Mononuclear cell (primary cell): ENCODE measurements around the gene MRPL51. TPM values are rescaled to one million over a fixed set of nuclear protein-coding genes. Genes with fewer than 3 reads are reported as not detected.
"Not testable (repeated sequence)": the region's sequence is repeated elsewhere in the genome, so short reads cannot be mapped to it uniquely, and the experiment has no call there.

Experiments used
- H3K27me3 ChIP-seq: 2 replicates; pipeline ENCODE4 v1.6.0; 2011; ENCODE audit warnings: low read length, control low read depth; ENCODE audit not compliant: insufficient read depth
- H3K4me1 ChIP-seq: 2 replicates; pipeline ENCODE4 v1.5.1; 2011; ENCODE audit warnings: mild to moderate bottlenecking, low read length, control low read depth; ENCODE audit not compliant: insufficient read depth
- H3K4me3 ChIP-seq: 2 replicates; pipeline ENCODE4 v1.5.1; 2011; ENCODE audit warnings: mild to moderate bottlenecking, low read length, moderate library complexity
- H3K9me3 ChIP-seq: 2 replicates; pipeline ENCODE4 v1.5.1; 2011; ENCODE audit warnings: low read depth, mild to moderate bottlenecking, control low read depth, low read length
- total RNA-seq: library from RNA; depleted of rRNA; stranded (reverse); fragments of >200 nt; gene quantifications from one replicate; pipeline ENCODE4 v1.2.3, GENCODE V29; 2012

MRPL51 gene
- total RNA-seq, 1 donor = 14.7 TPM

DNA sequence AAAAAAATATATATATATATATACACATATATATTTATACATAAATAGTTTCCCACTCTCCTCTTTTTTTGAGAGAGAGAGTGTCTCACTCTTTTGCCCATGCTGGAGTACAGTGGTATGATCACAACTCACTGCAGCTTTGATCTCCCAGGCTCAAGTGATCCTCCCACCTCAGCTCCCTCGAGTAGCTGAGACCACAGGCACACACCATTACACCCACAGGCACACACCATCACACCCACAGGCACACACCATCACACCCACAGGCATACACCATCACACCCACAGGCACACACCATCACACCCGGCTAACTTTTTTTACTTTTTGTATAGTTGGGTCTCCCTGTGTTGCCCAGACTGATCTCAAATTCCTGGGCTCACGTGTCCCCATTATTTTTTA, 27.1 kb upstream of the MRPL51 start:
- Histone ChIP-seq H3K4me1 (no peaks in the 10 kb centered on the region), H3K9me3 (no peaks in the 10 kb centered on the region), H3K27me3 (no peaks in the 10 kb centered on the region), H3K4me3 (no peak overlapping the region)

DNA sequence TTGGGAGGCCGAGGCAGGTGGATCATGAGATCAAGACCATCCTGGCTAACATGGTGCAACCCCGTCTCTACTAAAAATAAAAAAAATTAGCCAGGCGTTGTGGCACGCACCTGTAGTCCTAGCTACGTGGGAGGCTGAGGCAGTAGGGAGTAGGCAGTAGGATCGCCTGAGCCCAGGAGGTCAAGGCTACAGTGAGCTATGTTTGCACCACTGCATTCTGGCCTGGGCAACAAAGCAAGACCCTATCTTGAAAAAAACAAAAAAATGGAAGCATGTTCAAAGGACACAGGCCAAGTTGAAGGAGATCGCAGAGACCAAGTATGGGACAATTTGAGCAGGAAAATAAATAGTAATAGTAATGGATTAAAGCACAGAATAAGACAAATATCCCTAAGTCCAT, 15.0 kb upstream of the MRPL51 start:
- Histone ChIP-seq H3K4me1 (no peaks in the 10 kb centered on the region), H3K27me3 (no peaks in the 10 kb centered on the region), H3K9me3 (no peaks in the 10 kb centered on the region), H3K4me3 (no peak overlapping the region)

DNA sequence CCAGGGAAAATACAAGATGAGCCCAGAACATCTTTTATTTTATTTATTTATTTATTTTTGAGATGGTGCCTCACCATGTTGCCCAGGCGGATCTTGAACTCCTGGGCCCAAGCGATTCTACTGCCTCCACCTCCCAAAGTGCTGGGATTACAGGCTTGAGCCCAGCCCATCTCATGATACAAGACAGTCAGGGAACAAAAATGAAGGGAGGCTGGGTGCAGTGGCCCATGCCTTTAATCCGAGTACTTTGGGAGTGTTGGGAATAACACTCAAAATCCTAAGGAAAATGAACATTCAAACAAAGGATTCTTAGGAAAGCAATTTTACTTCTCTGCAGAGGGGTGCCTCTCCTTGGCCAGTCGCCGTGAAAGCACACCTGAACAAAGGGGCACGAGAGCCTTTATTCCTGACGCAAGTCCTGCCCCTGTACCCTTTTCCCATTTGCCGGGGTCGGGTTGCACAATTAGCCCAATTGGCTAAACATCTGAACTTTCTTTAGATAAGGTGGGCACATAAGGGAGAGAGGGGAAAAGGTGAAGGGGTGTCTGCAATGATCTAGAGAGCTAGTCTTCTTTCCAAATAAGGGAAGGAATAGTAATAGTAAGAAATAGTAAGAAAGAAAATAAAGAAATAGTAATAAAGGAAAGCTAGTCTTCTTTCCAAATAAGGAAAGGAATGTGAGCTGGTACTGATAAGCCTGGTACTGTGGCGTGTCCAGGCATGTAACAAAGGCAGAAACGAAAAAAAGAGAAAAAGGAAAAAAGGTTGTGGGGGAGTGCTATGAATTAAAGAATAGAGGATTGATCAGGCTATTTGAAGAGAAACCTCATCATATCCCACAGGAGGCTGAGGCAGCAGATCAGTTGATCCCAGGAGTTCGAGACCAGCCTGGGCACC, 14.3 kb upstream of the MRPL51 start:
- Histone ChIP-seq H3K9me3 (no peaks in the 10 kb centered on the region), H3K4me1 (no peaks in the 10 kb centered on the region), H3K4me3 (no peak overlapping the region), H3K27me3 (no peaks in the 10 kb centered on the region)

DNA sequence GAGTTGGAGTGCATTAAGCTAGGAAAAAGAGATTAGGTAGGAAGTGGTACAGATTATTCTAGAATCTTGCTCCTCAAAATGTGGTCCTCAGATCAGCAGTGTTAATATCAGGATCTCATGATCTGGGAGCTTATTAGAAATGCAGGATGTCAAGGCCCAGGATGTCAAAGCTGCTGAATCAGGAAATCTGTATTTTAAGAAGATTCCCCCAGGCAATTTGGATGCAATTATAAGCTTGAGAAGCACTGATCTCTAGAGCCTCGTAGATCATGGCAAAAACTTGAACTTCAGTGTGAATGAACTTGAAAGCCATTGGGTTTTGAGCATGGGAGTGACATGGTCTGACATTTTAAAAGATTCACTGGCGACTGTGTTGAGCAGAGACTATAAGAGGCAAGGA, 7.4 kb upstream of the MRPL51 start:
- Histone ChIP-seq H3K4me1 (peaks cover 14% of the 10 kb centered on the region), H3K4me3 (no peak overlapping the region), H3K9me3 (no peaks in the 10 kb centered on the region), H3K27me3 (no peaks in the 10 kb centered on the region)

DNA sequence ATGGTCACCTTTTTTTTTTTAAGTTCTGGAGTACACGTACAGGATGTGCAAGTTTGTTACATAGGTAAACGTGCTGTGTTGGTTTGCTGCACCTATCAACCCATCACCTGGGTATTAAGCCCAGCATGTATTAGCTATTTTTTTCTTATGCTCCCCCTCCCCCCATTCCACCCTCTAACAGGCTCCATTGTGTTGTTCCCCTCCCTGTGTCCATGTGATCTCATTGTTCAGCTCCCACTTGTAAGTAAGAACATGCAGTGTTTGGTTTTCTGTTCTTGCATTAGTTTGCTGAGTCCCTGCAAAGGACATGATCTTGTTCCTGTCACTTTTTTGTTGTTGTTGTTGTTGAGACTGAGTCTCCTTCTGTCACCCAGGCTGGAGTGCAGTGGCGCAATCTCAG, 4.2 kb upstream of the MRPL51 start:
- H3K4me1 ChIP-seq = peaks cover 33% of the 10 kb centered on the region
- H3K4me3 ChIP-seq, H3K27me3 ChIP-seq, H3K9me3 ChIP-seq: not testable (repeated sequence)

DNA sequence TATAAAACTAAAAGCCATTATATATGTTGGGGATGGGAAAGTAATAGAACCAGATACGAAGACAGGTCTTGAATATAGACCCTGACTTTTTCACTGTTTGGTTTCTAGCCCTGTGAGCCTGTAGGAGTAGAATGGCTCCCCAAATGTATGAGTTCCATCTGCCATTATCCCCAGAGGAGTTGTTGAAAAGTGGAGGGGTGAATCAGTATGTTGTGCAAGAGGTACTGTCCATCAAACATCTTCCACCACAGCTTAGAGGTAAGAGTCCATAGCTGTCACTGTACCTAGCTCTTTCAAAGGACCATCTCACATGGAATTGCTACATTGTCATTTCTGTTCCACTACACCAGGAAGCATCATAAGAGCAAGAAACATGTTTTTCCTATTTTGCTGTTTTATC, 1.9 kb upstream of the MRPL51 start:
- Histone ChIP-seq H3K4me1 (peaks cover 35% of the 10 kb centered on the region), H3K4me3 (no peak overlapping the region), H3K9me3 (no peaks in the 10 kb centered on the region)

DNA sequence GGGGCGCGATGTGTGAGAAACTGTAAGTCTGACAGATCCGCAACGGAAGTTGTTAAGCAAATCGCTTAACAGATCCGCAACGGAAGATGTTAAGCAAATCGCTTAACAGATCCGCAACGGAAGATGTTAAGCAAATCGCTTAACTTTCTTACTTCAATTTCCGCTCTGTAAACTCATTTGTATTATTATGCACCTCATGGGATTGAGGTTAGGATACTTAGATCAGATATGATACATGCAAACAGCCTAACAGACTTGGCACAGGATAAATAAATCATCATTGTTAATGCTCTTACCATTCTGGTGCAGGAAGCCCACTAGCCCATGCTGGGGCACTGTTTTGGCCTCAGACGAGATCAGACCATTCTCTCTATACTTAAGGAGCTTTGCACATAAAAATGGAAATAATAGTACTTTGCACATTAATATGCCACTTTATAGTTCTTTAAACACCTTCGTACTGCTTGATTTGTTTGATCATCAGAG, 1.2 kb upstream of the MRPL51 start:
- H3K4me3 ChIP-seq = peak overlapping the region; percentile 88
- H3K27me3 ChIP-seq = no peaks in the 10 kb centered on the region
- peaks cover 35% of the 10 kb centered on the region for H3K4me1 ChIP-seq
- no peaks in the 10 kb centered on the region for H3K9me3 ChIP-seq

More for the DNA sequence above, 1.9 kb upstream of the MRPL51 start:
- H3K27me3 ChIP-seq = no peaks in the 10 kb centered on the region

DNA sequence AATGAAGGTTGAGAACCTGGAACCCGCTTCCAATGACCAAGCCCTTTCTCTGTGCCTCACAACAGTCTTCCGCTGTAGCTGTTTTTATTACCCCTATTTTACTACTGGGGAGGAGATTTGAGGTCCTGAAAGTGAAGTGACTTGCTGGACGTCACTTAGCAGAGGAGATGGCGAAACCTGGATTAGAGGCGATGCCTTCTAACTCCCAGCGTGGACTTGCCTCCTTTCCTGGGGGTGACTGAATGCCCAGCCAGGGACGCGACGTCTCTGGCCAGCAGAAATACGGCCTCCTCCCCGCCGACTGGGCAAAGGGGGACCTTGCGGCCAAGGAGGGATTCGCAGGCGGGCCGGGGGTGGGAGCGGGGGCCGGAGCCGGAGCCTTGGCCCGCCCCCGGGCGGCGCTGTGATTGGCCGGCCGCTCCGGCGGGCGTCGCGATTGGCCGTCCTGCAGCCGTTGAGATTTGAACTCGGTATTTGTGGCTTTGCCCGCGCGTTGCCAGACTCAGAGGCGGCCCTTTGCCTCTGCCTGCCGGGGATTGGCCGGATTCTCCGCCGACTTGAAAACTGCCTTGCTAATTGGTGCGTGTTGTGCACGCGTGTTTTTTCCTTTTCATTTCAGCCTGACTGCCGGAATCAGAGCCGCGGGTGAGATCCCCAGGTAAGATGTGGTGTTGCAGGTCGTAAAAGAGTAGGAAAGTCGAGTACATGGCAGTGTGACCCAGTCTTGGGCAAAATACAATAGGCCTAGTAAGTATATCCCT, 615 bp upstream of the MRPL51 start, which contains the start of gene NCAPD2:
TSS of gene NCAPD2 (plus strand) at position 606 of the 761 bp plus-strand sequence. CDS start 997 bp downstream, outside the sequence.
- no peaks in the 10 kb centered on the region for H3K9me3 ChIP-seq
- H3K4me1 ChIP-seq = peaks cover 35% of the 10 kb centered on the region
- H3K4me3 ChIP-seq = peak within 1 kb of the TSS; percentile 88
- H3K27me3 ChIP-seq = no peaks in the 10 kb centered on the region

DNA sequence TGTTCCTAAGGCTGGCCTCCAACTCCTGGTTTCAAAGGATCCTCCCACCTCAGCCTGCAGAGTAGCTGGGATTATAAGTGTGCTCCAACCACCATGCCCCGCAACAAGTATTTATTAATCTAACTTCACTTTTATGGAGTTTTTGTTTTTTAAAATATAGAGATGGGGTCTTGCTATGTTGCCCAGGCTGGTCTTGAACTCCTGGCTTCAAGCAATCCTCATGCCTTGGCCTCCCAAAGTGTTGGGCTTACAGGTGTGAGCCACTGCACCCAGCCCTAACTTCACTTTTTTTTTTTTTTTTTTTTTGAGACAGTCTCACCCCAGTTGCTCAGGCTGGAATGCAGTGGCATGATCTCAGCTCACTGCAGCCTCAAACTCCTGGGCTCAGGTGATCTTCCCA, 2.4 kb downstream of the MRPL51 start:
- H3K9me3 ChIP-seq, H3K4me3 ChIP-seq, H3K27me3 ChIP-seq: not testable (repeated sequence)
- peaks cover 23% of the 10 kb centered on the region for H3K4me1 ChIP-seq

DNA sequence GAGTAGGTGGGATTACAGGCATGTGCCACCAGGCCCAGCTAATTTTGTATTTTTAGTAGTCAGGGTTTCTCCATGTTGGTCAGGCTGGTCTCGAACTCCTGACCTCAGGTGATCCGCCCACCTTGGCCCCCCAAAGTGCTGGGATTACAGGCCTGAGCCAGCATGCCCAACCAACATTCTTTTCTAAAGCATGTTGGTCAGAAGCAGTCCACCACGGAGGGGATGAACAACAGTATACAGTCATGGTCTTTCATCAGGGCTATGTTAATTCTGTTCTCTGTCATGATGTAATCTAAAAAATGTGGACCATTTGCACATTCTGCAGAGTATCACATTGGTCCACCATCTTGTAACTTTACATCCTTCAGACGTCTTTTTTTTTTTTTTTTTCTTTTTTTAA, 3.6 kb downstream of the MRPL51 start:
- H3K9me3 ChIP-seq = no peaks in the 10 kb centered on the region
- H3K27me3 ChIP-seq = no peaks in the 10 kb centered on the region
- peaks cover 11% of the 10 kb centered on the region for H3K4me1 ChIP-seq
- H3K4me3 ChIP-seq = no peak overlapping the region

DNA sequence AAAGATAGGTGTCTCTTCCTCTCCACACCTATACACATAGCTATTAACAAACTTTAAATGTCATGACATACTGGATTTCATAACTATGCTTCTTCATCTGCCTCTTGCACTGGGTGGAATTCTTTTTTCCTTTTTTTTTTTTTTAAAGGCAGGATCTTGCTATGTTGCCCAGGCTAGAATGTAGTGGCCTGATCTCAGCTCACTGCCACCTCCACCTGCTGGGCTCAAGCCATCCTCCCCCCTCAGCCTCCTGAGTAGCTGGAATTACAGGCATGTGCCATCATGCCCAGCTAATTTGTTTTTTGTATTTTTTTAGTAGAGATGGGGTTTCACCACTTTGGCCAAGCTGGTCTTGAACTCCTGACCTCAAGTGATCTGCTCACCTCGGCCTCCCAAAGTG, 4.8 kb downstream of the MRPL51 start:
- H3K4me3 ChIP-seq = no peak overlapping the region
- no peaks in the 10 kb centered on the region for H3K27me3 ChIP-seq
- peaks cover 8% of the 10 kb centered on the region for H3K4me1 ChIP-seq
- no peaks in the 10 kb centered on the region for H3K9me3 ChIP-seq

DNA sequence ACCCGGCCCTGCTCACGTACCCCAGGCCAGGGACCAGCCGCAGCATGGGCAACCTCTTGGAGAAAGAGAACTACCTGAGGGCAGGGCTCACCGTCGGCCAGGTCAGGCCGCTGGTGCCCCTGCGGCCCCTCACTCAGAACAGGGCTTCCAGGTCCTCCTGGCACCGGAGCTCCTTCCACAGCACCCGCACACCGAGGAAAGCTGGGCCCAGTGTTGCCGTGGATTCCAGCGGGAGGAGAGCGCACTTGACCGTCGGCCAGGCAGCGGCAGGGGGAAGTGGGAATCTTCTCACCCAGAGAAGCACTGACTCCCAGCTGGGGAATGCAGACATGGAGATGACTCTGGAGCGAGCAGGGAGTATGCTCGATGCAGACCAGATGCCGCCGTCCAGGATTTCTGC, 14.6 kb downstream of the MRPL51 start:
- no peaks in the 10 kb centered on the region for H3K4me1 ChIP-seq

DNA sequence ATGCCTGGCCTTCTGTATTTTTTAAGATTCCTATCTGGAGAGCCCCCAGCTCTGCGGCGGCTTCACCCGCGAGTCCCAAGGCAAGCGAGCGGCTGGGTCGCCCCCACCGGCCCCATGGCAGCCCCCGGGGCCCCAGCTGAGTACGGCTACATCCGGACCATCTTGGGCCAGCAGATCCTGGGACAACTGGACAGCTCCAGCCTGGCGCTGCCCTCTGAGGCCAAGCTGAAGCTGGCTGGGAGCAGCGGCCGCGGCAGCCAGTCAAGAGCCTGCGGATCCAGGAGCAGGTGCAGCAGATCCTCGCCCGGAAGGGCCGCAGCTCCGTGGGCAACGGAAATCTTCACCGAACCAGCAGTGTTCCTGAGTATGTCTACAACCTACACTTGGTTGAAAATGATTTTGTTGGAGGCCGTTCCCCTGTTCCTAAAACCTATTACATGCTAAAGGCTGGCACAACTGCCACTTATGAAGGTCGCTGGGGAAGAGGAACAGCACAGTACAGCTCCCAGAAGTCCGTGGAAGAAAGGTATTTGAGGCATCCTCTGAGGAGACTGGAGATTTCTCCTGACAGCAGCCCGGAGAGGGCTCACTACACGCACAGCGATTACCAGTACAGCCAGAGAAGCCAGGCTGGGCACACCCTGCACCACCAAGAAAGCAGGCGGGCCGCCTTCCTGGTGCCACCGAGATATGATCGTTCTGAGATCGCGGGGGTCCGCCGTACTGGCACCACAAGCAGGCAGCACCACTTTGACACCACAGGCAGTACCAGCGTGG, 15.3 kb downstream of the MRPL51 start:
- H3K9me3 ChIP-seq, H3K4me3 ChIP-seq, H3K4me1 ChIP-seq, H3K27me3 ChIP-seq: not testable (repeated sequence)

More for the DNA sequence above, 14.6 kb downstream of the MRPL51 start:
- Histone ChIP-seq H3K4me3 (no peak overlapping the region), H3K9me3 (no peaks in the 10 kb centered on the region), H3K27me3 (no peaks in the 10 kb centered on the region)

DNA sequence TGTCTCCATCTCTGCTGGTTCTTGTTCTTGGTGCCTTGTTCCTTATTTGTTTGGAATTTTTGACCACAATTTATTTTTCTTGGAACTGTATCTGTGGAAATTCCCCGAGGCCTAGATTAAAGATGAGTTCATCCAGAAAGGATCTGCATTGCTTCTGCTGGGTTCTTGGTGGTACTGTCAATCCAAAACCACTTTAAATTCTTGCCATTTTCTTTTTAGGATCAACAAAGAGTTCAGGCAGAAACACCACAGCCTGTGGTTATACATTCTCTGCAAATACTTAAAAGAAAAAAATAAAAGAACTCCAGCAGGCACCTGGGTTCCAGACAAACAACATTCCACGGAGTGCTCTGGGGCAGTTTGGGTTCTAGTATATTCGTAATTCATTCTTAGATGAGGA, 16.6 kb downstream of the MRPL51 start:
- H3K4me1 ChIP-seq = peaks cover 2% of the 10 kb centered on the region
- H3K4me3 ChIP-seq = no peak overlapping the region
- H3K27me3 ChIP-seq = no peaks in the 10 kb centered on the region
- H3K9me3 ChIP-seq = no peaks in the 10 kb centered on the region
